Measurements from ENCODE around the gene MELK. TPM values are rescaled to one million over a fixed set of nuclear protein-coding genes. Genes with fewer than 3 reads are reported as not detected.

The MELK gene
- total RNA-seq, 2 experiments from 2014 or later = 47.9 to 58.7 TPM

DNA sequence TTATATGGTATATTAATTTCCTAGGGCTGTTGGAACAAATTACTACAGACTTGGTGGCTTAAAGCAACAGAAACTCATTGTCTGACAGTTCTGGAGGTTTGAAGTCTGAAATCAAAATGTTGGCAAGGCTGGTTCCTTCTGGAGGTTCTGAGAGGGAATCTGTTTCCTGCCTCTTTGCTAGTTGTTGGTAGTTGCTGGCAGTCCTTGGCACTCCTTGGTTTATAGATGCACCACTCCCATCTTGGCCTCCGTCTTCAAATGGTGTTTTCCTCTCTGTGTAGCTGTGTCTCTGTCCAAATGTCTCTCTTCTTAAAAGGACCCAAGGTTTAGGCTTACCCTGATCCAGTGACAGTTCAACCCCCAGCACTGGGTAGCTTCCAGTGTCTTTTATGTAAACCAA, 17.5 kb downstream of the MELK start:
- Histone ChIP-seq H3K79me2 (ENCODE audit: insufficient read depth, low read depth, low read length) (0 out of 2 replicates have a peak, but pooled peaks cover 2% of the 10 kb centered on the region), H2AFZ (ENCODE audit: low read length) (no peak overlapping the region), H3K4me2 (ENCODE audit: low read length) (no peak overlapping the region), H3K27ac (ENCODE audit: low read depth, low read length, poor library complexity, severe bottlenecking) (no peak overlapping the region), H3K4me3 (ENCODE audit: low read depth, low read length, poor library complexity, severe bottlenecking) (no peak overlapping the region), H3K9me3 (ENCODE audit: low read length) (no peaks in the 10 kb centered on the region), H3K9me2 (ENCODE audit: insufficient read depth, low read length) (no peaks in the 10 kb centered on the region), H3K4me1 (ENCODE audit: insufficient read depth, low read length, poor library complexity, severe bottlenecking) (no peaks in the 10 kb centered on the region), H3K36me3 (ENCODE audit: insufficient read depth, low read length) (peaks cover 93% of the 10 kb centered on the region), H4K20me1 (ENCODE audit: insufficient read depth, low read length) (no peaks in the 10 kb centered on the region)
- BruUV-seq (replicated peaks) = TSS peak; percentile 27
- POLR2A ChIA-PET = no interaction called here
- intact Hi-C loops (cut with micrococcal nuclease; ENCODE audit: unreplicated experiment) = no loop called here
- no peak for TF ChIP-seq EZH2phosphoT487 (IDR thresholded peaks at IDR 0.05; ENCODE audit: borderline replicate concordance, low read depth, low read length)
- TF ChIP-seq, protein P1, sequence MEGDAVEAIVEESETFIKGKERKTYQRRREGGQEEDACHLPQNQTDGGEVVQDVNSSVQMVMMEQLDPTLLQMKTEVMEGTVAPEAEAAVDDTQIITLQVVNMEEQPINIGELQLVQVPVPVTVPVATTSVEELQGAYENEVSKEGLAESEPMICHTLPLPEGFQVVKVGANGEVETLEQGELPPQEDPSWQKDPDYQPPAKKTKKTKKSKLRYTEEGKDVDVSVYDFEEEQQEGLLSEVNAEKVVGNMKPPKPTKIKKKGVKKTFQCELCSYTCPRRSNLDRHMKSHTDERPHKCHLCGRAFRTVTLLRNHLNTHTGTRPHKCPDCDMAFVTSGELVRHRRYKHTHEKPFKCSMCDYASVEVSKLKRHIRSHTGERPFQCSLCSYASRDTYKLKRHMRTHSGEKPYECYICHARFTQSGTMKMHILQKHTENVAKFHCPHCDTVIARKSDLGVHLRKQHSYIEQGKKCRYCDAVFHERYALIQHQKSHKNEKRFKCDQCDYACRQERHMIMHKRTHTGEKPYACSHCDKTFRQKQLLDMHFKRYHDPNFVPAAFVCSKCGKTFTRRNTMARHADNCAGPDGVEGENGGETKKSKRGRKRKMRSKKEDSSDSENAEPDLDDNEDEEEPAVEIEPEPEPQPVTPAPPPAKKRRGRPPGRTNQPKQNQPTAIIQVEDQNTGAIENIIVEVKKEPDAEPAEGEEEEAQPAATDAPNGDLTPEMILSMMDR (conservative IDR thresholded peaks at IDR 0.05; ENCODE audit: low read length) = no peak
- CTCF ChIA-PET (ENCODE audit: unreplicated experiment) = no interaction called here
- DNase-seq (ENCODE audit: low spot score) = no peak

DNA sequence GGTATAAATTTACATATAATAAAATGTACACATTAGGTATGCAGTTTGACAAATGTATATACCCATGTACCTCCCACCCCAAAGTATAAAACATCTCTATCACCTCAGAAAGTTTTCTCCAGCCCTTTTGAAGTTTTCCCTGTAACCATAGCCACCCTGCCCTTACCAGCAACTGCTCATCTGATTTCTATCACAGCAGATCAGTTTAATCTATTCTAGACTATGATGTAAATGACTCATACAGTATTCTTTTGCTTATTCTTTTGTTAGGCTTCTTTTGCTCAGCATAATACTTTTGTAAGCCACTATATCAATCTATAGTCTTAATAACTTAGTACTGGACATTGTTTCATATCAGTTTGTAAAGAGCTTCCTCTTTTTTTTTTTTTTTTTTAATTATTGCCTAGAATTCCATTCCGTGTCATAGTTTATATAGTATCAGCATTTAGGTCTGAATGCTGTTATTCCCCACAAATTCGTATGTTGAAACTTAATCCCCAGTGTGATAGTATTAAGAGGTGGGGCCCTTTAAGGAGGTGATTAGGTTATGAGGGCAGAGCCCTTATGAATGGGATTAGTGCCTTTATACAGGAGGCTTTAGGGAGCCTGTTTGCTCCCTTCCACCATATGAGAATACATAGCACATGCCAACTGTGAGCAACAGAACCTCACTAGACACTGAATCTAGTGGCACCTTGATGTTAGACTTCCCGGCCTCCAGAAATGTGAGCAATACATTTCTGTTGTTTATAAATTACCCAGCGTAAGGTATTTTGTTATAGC, 20.3 kb downstream of the MELK start:
- Histone ChIP-seq H3K27ac (ENCODE audit: low read depth, low read length, poor library complexity, severe bottlenecking) (no peak overlapping the region), H3K4me2 (ENCODE audit: low read length) (no peak overlapping the region), H2AFZ (ENCODE audit: low read length) (no peak overlapping the region), H3K4me1 (ENCODE audit: insufficient read depth, low read length, poor library complexity, severe bottlenecking) (no peaks in the 10 kb centered on the region), H3K36me3 (ENCODE audit: insufficient read depth, low read length) (peaks cover 96% of the 10 kb centered on the region), H3K79me2 (ENCODE audit: insufficient read depth, low read depth, low read length) (no peaks in the 10 kb centered on the region), H3K9me3 (ENCODE audit: low read length) (no peaks in the 10 kb centered on the region), H3K4me3 (ENCODE audit: low read depth, low read length, poor library complexity, severe bottlenecking) (no peak overlapping the region), H4K20me1 (ENCODE audit: insufficient read depth, low read length) (no peaks in the 10 kb centered on the region), H3K9me2 (ENCODE audit: insufficient read depth, low read length) (no peaks in the 10 kb centered on the region)
- DNase-seq (ENCODE audit: low spot score) = no peak
- TF ChIP-seq, protein P1 (conservative IDR thresholded peaks at IDR 0.05; ENCODE audit: low read length) = no peak
- no peak for TF ChIP-seq EZH2phosphoT487 (IDR thresholded peaks at IDR 0.05; ENCODE audit: borderline replicate concordance, low read depth, low read length)
- intact Hi-C loops (cut with micrococcal nuclease; ENCODE audit: unreplicated experiment) = no loop called here
- TSS peak; percentile 38 for BruUV-seq (replicated peaks)
- CTCF ChIA-PET (ENCODE audit: unreplicated experiment) = no interaction called here
- POLR2A ChIA-PET = no interaction called here

- ChIA-PET CTCF (ENCODE audit: unreplicated experiment) (no interaction called here), POLR2A (interaction anchor here (0.6 kb wide), 1 partner anchor 75 kb away, joined by 3 read pairs; no protein-coding TSS in a partner anchor)
- no peaks in the 10 kb centered on the region for H3K9me2 ChIP-seq (ENCODE audit: insufficient read depth, low read length)
- H4K20me1 ChIP-seq (ENCODE audit: insufficient read depth, low read length) = no peaks in the 10 kb centered on the region
- H3K4me2 ChIP-seq (ENCODE audit: low read length) = no peak overlapping the region
- H2AFZ ChIP-seq (ENCODE audit: low read length) = no peak overlapping the region
- H3K36me3 ChIP-seq (ENCODE audit: insufficient read depth, low read length) = peaks cover 98% of the 10 kb centered on the region
- intact Hi-C loops (cut with micrococcal nuclease; ENCODE audit: unreplicated experiment) = no loop called here
- TF ChIP-seq, protein P1 (conservative IDR thresholded peaks at IDR 0.05; ENCODE audit: low read length) = no peak
- H3K4me3 ChIP-seq (ENCODE audit: low read depth, low read length, poor library complexity, severe bottlenecking) = no peak overlapping the region
- H3K9me3 ChIP-seq (ENCODE audit: low read length) = no peaks in the 10 kb centered on the region
- H3K27ac ChIP-seq (ENCODE audit: low read depth, low read length, poor library complexity, severe bottlenecking) = no peak overlapping the region
- DNase-seq (ENCODE audit: low spot score) = no peak
- no TSS peak for BruUV-seq (replicated peaks)
- H3K4me1 ChIP-seq (ENCODE audit: insufficient read depth, low read length, poor library complexity, severe bottlenecking) = no peaks in the 10 kb centered on the region
- H3K79me2 ChIP-seq (ENCODE audit: insufficient read depth, low read depth, low read length) = no peaks in the 10 kb centered on the region
These were observed 21.5 kb downstream of the MELK start for GRCh38 chr9:36594213-36594612.

Data from OCI-LY7 (cell line).